BE2C (cell line): ENCODE results near the gene VAT1.

Experiments used
- DNase-seq: peaks from one replicate; pipeline ENCODE4 v3.0.0-alpha.2; 2020
- H3K27me3 ChIP-seq: fragments of 250-450 bp; sonication (Bioruptor Pico); 2 replicates; pipeline ENCODE4 v1.5.1; 2020; ENCODE audit warnings: mild to moderate bottlenecking
- H3K36me3 ChIP-seq: fragments of 250-450 bp; sonication (Bioruptor Pico); 2 replicates; pipeline ENCODE4 v1.5.1; 2020; ENCODE audit warnings: mild to moderate bottlenecking
- H3K4me1 ChIP-seq: fragments of 250-450 bp; sonication (Bioruptor Pico); 2 replicates; pipeline ENCODE4 v1.5.1; 2020
- H3K4me3 ChIP-seq: 2 replicates; pipeline ENCODE4 v1.5.1; 2011; ENCODE audit warnings: low read depth, low read length
- H3K9me3 ChIP-seq: fragments of 250-450 bp; sonication (Bioruptor Pico); 2 replicates; pipeline ENCODE4 v1.5.1; 2020
- TF ChIP-seq, protein P1 (sequence below): IDR thresholded peaks from 2 replicates; pipeline ENCODE4 v1.5.1; 2012; ENCODE audit warnings: mild to moderate bottlenecking, low read depth, low read length

VAT1 gene

DNA sequence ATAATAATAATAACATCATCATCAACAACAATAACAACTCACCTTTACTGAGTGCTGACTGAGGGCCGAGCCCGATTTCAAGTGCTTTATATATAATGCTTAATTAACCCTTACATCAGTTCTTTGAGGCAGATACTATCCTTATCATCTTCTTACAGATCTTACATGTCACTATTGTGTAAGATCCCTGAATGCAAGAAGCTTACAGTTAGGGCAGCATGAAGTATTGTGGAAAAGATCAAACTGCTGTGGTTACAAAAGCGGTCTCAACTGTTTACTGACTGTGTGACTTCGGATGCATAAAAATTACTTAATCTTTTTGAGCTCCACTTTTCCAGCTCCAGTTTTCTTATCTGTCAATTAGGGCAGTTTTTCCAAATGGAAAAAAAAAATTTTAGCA lies 3.3 kb downstream of the VAT1 start:
- no peak overlapping the region; the same call in 1 of the 2 replicates for H3K4me3 ChIP-seq
- no peaks in the 10 kb centered on the region for H3K27me3 ChIP-seq
- H3K4me1 ChIP-seq: peaks cover 16% of the 10 kb centered on the region
- H3K36me3 ChIP-seq: peaks cover 6% of the 10 kb centered on the region; the same call in 1 of the 2 replicates
- TF ChIP-seq, protein P1, sequence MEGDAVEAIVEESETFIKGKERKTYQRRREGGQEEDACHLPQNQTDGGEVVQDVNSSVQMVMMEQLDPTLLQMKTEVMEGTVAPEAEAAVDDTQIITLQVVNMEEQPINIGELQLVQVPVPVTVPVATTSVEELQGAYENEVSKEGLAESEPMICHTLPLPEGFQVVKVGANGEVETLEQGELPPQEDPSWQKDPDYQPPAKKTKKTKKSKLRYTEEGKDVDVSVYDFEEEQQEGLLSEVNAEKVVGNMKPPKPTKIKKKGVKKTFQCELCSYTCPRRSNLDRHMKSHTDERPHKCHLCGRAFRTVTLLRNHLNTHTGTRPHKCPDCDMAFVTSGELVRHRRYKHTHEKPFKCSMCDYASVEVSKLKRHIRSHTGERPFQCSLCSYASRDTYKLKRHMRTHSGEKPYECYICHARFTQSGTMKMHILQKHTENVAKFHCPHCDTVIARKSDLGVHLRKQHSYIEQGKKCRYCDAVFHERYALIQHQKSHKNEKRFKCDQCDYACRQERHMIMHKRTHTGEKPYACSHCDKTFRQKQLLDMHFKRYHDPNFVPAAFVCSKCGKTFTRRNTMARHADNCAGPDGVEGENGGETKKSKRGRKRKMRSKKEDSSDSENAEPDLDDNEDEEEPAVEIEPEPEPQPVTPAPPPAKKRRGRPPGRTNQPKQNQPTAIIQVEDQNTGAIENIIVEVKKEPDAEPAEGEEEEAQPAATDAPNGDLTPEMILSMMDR: no peak
- H3K9me3 ChIP-seq: no peaks in the 10 kb centered on the region
- DNase-seq: no peak

DNA sequence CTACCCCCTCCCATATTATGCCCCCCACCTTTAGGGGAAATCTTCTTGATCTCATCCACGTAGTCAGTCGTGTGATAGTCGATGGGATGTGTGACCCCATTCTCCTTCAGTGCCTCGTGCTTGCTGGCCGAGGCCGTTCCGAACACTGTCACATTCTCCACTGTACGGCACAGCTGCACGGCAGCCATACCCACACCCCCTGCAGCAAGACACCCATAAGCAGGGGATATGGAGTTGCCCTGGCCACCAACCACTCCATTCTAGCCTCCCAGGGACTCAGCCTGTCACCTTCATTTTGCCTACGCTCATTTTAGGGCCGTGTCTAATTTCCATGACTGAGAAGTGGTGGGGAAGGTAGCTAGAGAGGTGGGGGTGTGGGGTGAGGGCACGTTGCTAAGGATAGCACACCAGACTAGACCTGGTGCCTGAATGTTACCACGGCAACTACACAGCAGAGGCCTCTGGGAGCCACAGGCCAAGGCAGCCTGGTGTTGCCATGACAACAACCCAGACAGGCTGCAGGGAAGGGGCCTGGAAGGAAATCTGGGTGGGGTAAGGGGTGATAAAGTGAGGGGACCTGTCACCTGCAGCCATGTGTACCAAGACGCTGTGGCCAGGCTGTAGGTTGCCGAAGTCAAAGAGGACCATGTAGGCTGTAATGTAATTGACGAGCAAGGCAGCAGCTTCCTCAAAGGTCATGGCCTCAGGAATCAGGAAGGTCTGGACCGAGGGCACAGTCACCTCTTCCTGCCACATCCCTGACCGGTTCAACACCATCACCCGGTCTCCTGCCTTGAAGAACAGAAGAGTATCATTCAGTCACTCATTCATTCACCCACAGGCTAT lies 4.0 kb downstream of the VAT1 start:
- TF ChIP-seq, protein P1: no peak
- H3K9me3 ChIP-seq: no peaks in the 10 kb centered on the region
- peaks cover 6% of the 10 kb centered on the region; the same call in 1 of the 2 replicates for H3K36me3 ChIP-seq
- DNase-seq: peak; percentile 89
- no peaks in the 10 kb centered on the region for H3K27me3 ChIP-seq
- peak overlapping the region; percentile 19; the same call in 1 of the 2 replicates for H3K4me3 ChIP-seq
- H3K4me1 ChIP-seq: peaks cover 16% of the 10 kb centered on the region

DNA sequence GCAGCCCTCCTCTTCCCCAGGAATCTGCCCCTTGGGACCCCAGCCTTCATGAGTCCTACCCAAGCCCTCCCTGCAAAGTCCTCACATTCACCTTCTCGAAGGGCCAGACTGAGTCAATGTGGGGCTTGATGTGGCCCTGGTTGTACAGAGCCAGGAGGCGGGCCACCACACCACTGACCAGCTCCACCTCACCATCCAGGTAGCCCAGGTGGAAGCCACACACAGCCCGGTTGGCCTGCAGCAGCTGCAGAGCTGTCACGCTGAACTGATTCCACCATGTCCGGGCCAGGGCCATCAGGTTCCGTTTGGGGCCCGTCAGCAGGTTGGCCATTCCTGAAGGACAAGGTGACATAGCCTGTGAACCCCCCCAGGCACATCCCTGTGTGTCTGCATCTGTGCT lies 6.0 kb downstream of the VAT1 start:
- no peaks in the 10 kb centered on the region for H3K27me3 ChIP-seq
- TF ChIP-seq, protein P1: no peak
- no peak for DNase-seq
- peaks cover 6% of the 10 kb centered on the region; the same call in 1 of the 2 replicates for H3K36me3 ChIP-seq
- H3K4me3 ChIP-seq: no peak overlapping the region
- H3K9me3 ChIP-seq: no peaks in the 10 kb centered on the region
- H3K4me1 ChIP-seq: peaks cover 16% of the 10 kb centered on the region

DNA sequence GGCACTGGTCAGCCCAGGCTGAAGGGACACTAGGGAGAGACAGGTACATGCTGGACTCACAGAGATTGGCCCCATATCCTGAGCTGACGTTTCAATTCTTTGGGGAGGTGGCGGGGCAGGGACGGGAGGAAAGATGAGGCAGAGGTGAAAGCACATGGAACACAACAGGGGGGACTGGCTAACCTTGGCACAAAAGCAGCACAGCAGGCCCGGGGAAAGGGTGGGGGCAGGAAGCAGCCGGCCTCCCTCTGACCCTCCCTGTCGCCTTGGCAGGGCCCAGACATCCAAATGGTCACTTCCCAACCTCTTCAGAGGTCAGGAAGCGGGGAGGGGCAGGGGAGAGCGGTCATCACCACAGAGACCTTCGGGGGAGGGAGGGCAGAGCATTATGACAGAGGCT lies 6.6 kb downstream of the VAT1 start:
- H3K9me3 ChIP-seq: no peaks in the 10 kb centered on the region
- H3K36me3 ChIP-seq: peaks cover 6% of the 10 kb centered on the region; the same call in 1 of the 2 replicates
- H3K4me1 ChIP-seq: peaks cover 13% of the 10 kb centered on the region
- TF ChIP-seq, protein P1: no peak
- no peaks in the 10 kb centered on the region for H3K27me3 ChIP-seq
- DNase-seq: no peak
- no peak overlapping the region for H3K4me3 ChIP-seq

DNA sequence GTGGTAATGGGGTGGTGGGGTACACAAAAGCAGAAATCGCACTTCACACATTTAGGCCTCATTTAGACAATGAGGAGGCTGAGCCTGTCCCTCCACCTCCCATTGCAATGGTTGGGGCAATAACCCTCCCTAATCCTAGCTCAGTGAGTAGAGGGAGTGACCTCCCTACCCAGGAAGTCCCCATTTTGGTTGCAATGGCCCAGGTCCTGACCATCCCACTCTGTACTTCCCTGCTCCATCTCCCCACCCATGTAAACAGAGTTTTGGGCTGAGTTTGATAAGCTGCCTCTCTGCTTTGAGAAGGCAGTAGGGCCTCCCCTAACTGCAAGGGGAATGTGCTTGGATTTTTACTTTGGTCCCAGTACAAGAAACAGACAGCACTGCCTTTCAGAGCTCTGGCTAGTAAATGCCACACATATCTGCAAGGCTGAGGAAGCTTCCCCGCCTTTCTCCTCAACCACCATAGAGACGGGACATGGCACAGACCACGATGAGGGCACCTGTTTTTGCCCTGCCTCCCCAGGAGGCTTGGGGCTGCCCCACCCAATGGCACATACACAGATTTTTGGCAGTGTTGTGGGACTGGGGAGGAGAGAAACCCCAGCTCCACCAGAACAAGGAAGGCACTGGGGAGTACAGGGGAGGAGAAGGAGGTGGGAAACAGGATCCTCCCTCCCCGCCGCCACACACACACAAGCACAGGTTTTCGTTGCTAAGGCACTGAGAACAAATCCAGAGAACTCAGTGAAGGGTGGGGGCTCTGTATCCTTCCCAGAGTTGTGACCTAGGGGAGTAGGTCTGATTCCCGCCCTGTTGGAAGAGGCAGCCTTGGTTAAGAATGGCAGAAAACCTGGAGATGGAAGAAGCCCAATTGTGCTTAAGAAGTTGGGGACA lies 7.3 kb downstream of the VAT1 start:
- H3K4me3 ChIP-seq: no peak overlapping the region
- H3K36me3 ChIP-seq: peaks cover 6% of the 10 kb centered on the region; the same call in 1 of the 2 replicates
- TF ChIP-seq, protein P1: no peak
- no peak for DNase-seq
- H3K4me1 ChIP-seq: peaks cover 13% of the 10 kb centered on the region
- H3K27me3 ChIP-seq: no peaks in the 10 kb centered on the region
- H3K9me3 ChIP-seq: no peaks in the 10 kb centered on the region
